ENCODE results near the gene KCNT1. TPM values are rescaled to one million over a fixed set of nuclear protein-coding genes. Genes with fewer than 3 reads are reported as not detected.

KCNT1 gene
- polyA plus RNA-seq, 2 of the 4 experiments (the other 2 are of a cell fraction): not detected

DNA sequence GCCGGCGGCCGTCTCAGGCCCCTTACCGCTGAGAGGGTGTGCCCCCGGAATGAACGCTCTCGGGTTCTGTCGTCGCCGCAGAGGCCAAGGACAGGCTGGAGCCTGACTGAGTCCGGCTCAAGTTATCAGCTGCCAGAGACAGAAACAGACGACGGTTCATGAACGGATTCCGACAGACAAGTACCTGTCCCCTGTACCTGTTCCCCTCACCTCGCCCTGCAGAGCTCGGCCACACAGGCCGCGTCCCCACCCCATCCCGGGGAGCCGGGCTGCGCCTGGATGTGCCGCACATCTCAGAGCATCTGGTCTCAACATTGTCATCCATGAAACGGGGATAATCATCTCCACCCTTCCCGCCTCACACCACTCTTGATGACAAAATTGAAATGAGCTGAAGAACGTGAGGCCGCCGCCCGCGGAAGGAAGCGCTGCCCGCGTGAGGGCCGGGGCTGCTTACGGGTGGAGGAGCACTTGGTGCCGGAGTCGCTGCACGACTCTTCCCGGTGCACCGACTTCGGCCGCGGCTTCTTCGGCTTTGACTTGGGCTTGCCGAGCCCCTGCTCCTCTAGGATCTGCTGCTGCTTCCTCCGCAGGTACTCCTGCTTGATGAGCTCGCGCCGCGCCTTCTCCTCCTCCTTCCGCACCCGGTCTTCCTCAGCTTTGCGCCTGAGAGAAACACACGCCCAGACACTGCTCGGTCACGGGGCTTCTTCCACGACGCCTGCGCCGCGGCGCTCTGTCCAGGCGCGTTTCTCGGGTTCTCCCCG, 116.1 kb downstream of the KCNT1 start (continued):
- TF ChIP-seq, protein P1, sequence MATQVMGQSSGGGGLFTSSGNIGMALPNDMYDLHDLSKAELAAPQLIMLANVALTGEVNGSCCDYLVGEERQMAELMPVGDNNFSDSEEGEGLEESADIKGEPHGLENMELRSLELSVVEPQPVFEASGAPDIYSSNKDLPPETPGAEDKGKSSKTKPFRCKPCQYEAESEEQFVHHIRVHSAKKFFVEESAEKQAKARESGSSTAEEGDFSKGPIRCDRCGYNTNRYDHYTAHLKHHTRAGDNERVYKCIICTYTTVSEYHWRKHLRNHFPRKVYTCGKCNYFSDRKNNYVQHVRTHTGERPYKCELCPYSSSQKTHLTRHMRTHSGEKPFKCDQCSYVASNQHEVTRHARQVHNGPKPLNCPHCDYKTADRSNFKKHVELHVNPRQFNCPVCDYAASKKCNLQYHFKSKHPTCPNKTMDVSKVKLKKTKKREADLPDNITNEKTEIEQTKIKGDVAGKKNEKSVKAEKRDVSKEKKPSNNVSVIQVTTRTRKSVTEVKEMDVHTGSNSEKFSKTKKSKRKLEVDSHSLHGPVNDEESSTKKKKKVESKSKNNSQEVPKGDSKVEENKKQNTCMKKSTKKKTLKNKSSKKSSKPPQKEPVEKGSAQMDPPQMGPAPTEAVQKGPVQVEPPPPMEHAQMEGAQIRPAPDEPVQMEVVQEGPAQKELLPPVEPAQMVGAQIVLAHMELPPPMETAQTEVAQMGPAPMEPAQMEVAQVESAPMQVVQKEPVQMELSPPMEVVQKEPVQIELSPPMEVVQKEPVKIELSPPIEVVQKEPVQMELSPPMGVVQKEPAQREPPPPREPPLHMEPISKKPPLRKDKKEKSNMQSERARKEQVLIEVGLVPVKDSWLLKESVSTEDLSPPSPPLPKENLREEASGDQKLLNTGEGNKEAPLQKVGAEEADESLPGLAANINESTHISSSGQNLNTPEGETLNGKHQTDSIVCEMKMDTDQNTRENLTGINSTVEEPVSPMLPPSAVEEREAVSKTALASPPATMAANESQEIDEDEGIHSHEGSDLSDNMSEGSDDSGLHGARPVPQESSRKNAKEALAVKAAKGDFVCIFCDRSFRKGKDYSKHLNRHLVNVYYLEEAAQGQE (IDR thresholded peaks at IDR 0.05): no peak
- TF ChIP-seq EHF (CRISPR knock-in tag; IDR thresholded peaks at IDR 0.05): no peak
- no peak for TF ChIP-seq ESRRA (IDR thresholded peaks at IDR 0.05; ENCODE audit: borderline replicate concordance, low read length)
- no peak for TF ChIP-seq MAZ (IDR thresholded peaks at IDR 0.05; ENCODE audit: borderline replicate concordance, low read depth, low read length)
- TF ChIP-seq JUNB (IDR thresholded peaks at IDR 0.05): no peak

DNA sequence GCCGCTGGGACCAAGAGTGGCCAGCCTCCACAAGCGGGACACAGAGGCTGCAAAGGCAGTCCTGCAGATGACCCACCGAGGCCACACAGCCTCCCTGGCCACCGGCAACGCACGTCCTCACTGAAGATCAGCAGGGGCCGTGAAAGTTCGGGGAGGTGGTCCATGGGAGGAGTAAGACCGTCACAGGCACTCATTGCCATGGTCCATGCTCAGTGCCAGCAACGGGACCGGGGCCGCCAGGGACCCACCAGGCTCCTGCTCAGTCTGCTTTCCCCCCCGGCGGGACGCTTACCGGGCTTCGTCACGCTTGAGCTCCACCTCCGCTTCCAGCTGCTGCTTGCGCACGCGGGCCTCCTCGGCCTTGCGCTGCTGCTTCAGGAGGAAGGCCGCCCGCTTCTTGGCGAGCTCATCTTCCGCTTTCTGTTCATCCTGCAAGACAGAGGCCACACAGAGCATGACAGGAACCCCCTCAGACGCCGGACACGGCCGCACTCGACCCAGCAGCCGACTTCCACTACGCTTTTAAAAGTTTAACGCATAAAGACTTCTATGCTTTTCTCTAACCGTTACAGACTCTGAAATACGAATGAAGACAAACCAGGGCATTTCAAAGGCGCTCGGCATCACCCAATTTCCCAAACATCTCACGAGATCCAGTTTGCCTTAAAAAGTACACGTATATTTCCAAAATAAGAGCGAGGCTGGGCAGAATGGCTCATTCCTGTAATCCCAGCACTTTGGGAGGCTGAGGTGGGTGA, 116.9 kb downstream of the KCNT1 start:
- Histone ChIP-seq H3K27ac (no peak overlapping the region), H3K4me2 (no peak overlapping the region), H3K9me3 (no peaks in the 10 kb centered on the region), H3K4me1 (no peaks in the 10 kb centered on the region), H3K4me3 (no peak overlapping the region)
- whole genome bisulfite sequencing (ENCODE audit: missing lambda C conversion rate): 96% methylated on average over 43 of the region's 43 CpGs
- CTCF ChIA-PET: interaction anchor here (0.6 kb wide), 1 partner anchor 66 kb away, joined by 3 read pairs; no protein-coding TSS in a partner anchor
- no peak for DNase-seq (ENCODE audit: low read depth in 1 of 2, low spot score in 1 of 2)
- TF ChIP-seq SMC3 (IDR thresholded peaks at IDR 0.05) (no peak), NFE2L2 (conservative IDR thresholded peaks at IDR 0.05; ENCODE audit: low read length) (no peak), EHMT2 (IDR thresholded peaks at IDR 0.05; ENCODE audit: low read depth) (no peak), RNF2 (IDR thresholded peaks at IDR 0.05; ENCODE audit: borderline replicate concordance, low read depth) (no peak), RAD21 (conservative IDR thresholded peaks at IDR 0.05 in 1 of 2, IDR thresholded peaks at IDR 0.05 in 1 of 2) (no peak), HOXB13 (CRISPR knock-in tag; IDR thresholded peaks at IDR 0.05; ENCODE audit: low read depth) (no peak), KDM1A (IDR thresholded peaks at IDR 0.05; ENCODE audit: low read depth) (no peak), CHD2 (IDR thresholded peaks at IDR 0.05; ENCODE audit: low read length, partially characterized antibody) (no peak), ZNF302 (CRISPR knock-in tag; IDR thresholded peaks at IDR 0.05) (no peak), RARB (CRISPR knock-in tag; IDR thresholded peaks at IDR 0.05) (no peak), HOXB5 (CRISPR knock-in tag; IDR thresholded peaks at IDR 0.05) (no peak), HDAC2 (IDR thresholded peaks at IDR 0.05) (no peak), PHF8 (IDR thresholded peaks at IDR 0.05; ENCODE audit: borderline replicate concordance, low read depth) (no peak), POLR2AphosphoS2 (conservative IDR thresholded peaks at IDR 0.05; ENCODE audit: low read length) (no peak), HEYL (CRISPR knock-in tag; IDR thresholded peaks at IDR 0.05) (no peak), GATA3 (IDR thresholded peaks at IDR 0.05; ENCODE audit: borderline replicate concordance) (no peak), SREBF2 (IDR thresholded peaks at IDR 0.05) (no peak)
- TF ChIP-seq, protein P1 (IDR thresholded peaks at IDR 0.05): no peak
- TF ChIP-seq, protein P2, sequence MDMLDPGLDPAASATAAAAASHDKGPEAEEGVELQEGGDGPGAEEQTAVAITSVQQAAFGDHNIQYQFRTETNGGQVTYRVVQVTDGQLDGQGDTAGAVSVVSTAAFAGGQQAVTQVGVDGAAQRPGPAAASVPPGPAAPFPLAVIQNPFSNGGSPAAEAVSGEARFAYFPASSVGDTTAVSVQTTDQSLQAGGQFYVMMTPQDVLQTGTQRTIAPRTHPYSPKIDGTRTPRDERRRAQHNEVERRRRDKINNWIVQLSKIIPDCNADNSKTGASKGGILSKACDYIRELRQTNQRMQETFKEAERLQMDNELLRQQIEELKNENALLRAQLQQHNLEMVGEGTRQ (IDR thresholded peaks at IDR 0.05): no peak
- POLR2A ChIA-PET: no interaction called here
- ATAC-seq: no peak
- no peak for FAIRE-seq
